Breast epithelium (tissue), 4 donors: ENCODE results near the gene SCYGR8. TPM values are rescaled to one million over a fixed set of nuclear protein-coding genes. Genes with fewer than 3 reads are reported as not detected.

Experiments
- DNase-seq, 2 donors: peaks; one replicate each; pipeline ENCODE4 v3.0.0-alpha.2; 2019; ENCODE audit warnings: low spot score in 2 of 2
- H3K27ac ChIP-seq, 2 donors: fragments of 200-600 bp; sonication (generic) in 1 of 2; one replicate each; pipeline ENCODE4 v1.5.1; 2016 to 2019; ENCODE audit warnings: mild to moderate bottlenecking in 1 of 2
- H3K27me3 ChIP-seq, 2 donors: fragments of 200-600 bp; sonication (generic) in 1 of 2; one replicate each; pipeline versions ENCODE4 v1.5.1 to v1.6.0; 2017 to 2019; ENCODE audit warnings: control low read depth in 1 of 2, mild to moderate bottlenecking in 1 of 2
- H3K36me3 ChIP-seq: fragments of 200-600 bp; one replicate; pipeline ENCODE4 v1.5.1; 2019
- H3K4me1 ChIP-seq, 2 donors: fragments of 200-600 bp; sonication (generic); one replicate each; pipeline ENCODE4 v1.5.1; 2016 to 2019; ENCODE audit warnings: control low read depth in 1 of 2
- H3K4me3 ChIP-seq, 3 donors: fragments of 200-600 bp; sonication (generic); 1 replicate in 2 of 3; 2 replicates in 1 of 3; pipeline ENCODE4 v1.5.1; 2016 to 2019; ENCODE audit warnings: mild to moderate bottlenecking in 3 of 3, moderate library complexity in 2 of 3
- H3K9me3 ChIP-seq, 2 donors: fragments of 200-600 bp; sonication (generic) in 1 of 2; one replicate each; pipeline ENCODE4 v1.5.1; 2016 to 2019; ENCODE audit warnings: control low read depth in 1 of 2
- POLR2A ChIP-seq: fragments of 450-650 bp; IDR thresholded peaks from one replicate; pipeline ENCODE4 v1.6.1; 2016; ENCODE audit warnings: antibody characterized with exemption, mild to moderate bottlenecking, moderate library complexity
- POLR2AphosphoS5 ChIP-seq, 3 donors: sonication (generic); formaldehyde crosslinking; IDR thresholded peaks; one replicate each; pipeline ENCODE4 v1.6.1; 2017; ENCODE audit warnings: antibody characterized with exemption in 3 of 3
- intact Hi-C: fragments of 100-400 bp; cut with DNase I; formaldehyde crosslinking; loops from one replicate; pipeline ENCODE4 v1.15.1; 2023; ENCODE audit warnings: low total_unique reads
- total RNA-seq, 3 donors: library from RNA; depleted of rRNA; stranded (reverse); fragments of >200 nt; gene quantifications; one replicate each; pipeline ENCODE4 v1.1.0, GENCODE V29; 2016
- TF ChIP-seq, protein P1 (sequence below), 3 donors: fragments of 450-650 bp; IDR thresholded peaks; one replicate each; pipeline ENCODE4 v1.5.1; 2016 to 2017; ENCODE audit warnings: antibody characterized with exemption in 3 of 3, mild to moderate bottlenecking in 3 of 3, moderate library complexity in 3 of 3

The SCYGR8 gene
- total RNA-seq, 3 donors from 2014 or later = not detected

DNA sequence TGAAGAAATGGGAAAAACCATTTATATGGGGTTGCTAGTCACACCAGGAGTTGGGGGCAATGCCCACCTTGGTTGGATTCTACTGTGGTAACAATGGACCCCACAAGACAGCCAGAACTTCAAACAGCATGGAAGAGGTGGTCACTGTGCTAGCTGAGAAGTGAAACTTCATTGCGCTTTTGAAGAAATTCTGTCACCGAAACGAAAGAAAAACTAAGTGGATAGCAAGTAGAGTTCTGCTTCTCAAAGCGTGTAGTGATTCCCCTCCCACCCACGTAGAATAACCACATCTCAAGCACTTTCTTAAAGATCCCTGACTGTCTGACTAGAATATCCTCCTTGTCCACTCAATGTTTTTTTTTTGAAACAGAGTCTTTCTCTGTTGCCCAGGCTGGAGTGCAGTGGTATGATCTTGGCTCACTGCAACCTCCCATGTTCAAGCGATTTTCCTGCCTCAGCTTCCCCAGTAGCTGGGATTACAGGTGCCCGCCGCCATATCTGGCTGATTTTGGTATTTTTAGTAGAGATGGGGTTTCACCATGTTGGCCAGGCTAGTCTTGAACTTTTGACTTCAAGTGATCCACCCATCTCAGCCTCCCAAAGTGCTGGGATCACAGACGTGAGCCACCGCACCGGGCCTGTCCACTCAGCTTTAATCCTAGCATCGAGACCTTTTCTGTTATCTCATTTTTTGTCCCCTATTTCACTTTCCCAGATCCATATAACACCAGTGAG is 37.9 kb downstream of the SCYGR8 start:
- H3K9me3 ChIP-seq = no peaks in the 10 kb centered on the region
- no peaks in the 10 kb centered on the region for H3K4me1 ChIP-seq
- intact Hi-C loops = no loop called here
- H3K27ac ChIP-seq = no peak overlapping the region
- no peaks in the 10 kb centered on the region for H3K27me3 ChIP-seq
- no peaks in the 10 kb centered on the region for H3K36me3 ChIP-seq
- TF ChIP-seq, protein P1, sequence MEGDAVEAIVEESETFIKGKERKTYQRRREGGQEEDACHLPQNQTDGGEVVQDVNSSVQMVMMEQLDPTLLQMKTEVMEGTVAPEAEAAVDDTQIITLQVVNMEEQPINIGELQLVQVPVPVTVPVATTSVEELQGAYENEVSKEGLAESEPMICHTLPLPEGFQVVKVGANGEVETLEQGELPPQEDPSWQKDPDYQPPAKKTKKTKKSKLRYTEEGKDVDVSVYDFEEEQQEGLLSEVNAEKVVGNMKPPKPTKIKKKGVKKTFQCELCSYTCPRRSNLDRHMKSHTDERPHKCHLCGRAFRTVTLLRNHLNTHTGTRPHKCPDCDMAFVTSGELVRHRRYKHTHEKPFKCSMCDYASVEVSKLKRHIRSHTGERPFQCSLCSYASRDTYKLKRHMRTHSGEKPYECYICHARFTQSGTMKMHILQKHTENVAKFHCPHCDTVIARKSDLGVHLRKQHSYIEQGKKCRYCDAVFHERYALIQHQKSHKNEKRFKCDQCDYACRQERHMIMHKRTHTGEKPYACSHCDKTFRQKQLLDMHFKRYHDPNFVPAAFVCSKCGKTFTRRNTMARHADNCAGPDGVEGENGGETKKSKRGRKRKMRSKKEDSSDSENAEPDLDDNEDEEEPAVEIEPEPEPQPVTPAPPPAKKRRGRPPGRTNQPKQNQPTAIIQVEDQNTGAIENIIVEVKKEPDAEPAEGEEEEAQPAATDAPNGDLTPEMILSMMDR (IDR thresholded peaks at IDR 0.05) = no peak
- no peak for TF ChIP-seq POLR2AphosphoS5 (IDR thresholded peaks at IDR 0.05)
- TF ChIP-seq POLR2A = no peak
- DNase-seq = no peak
- H3K4me3 ChIP-seq = peak overlapping the region in 2 of 3 donors; percentile 3 to 6

DNA sequence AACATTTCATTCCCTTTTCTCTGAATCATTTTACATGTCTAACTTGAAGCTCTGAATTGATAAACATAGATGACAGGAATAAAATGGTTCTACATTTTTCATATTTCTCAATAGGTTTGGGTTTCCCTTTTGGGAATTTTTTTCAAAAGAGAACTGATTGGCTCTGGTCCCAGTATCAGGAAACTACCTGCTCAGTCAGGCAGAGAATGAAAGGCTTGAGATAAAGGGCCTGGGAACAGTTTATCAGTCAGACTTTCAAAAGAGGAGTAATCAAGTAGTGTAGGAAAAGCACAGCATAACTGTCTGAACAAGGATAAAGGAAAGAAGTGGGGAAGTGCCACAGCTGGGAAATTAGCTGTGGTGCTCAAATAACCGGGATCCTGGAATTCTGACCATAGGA is 39.6 kb downstream of the SCYGR8 start:
- no peaks in the 10 kb centered on the region for H3K4me1 ChIP-seq
- H3K4me3 ChIP-seq = no peak overlapping the region
- TF ChIP-seq POLR2AphosphoS5 (IDR thresholded peaks at IDR 0.05) (no peak), POLR2A (no peak)
- TF ChIP-seq, protein P1 (IDR thresholded peaks at IDR 0.05) = no peak
- no peak overlapping the region for H3K27ac ChIP-seq
- H3K36me3 ChIP-seq = no peaks in the 10 kb centered on the region
- no peak for DNase-seq
- intact Hi-C loops = no loop called here
- no peaks in the 10 kb centered on the region for H3K27me3 ChIP-seq
- H3K9me3 ChIP-seq = no peaks in the 10 kb centered on the region

GRCh38 chr2:227788561-227789018 is 42.9 kb downstream of the SCYGR8 start:
- DNase-seq = no peak
- H3K9me3 ChIP-seq = no peaks in the 10 kb centered on the region
- H3K4me3 ChIP-seq = no peak overlapping the region
- H3K4me1 ChIP-seq = no peaks in the 10 kb centered on the region
- no peaks in the 10 kb centered on the region for H3K36me3 ChIP-seq
- no peak overlapping the region for H3K27ac ChIP-seq
- no peaks in the 10 kb centered on the region for H3K27me3 ChIP-seq
- no peak for TF ChIP-seq POLR2AphosphoS5 (IDR thresholded peaks at IDR 0.05)
- no peak for TF ChIP-seq POLR2A
- TF ChIP-seq, protein P1 (IDR thresholded peaks at IDR 0.05) = no peak
- intact Hi-C loops = no loop called here

- H3K9me3 ChIP-seq = no peaks in the 10 kb centered on the region
- no peak overlapping the region for H3K4me3 ChIP-seq
- H3K4me1 ChIP-seq = no peaks in the 10 kb centered on the region
- intact Hi-C loops = no loop called here
- TF ChIP-seq, protein P1 (IDR thresholded peaks at IDR 0.05) = no peak
- no peak for TF ChIP-seq POLR2AphosphoS5 (IDR thresholded peaks at IDR 0.05)
- no peak for TF ChIP-seq POLR2A
- H3K27ac ChIP-seq = no peak overlapping the region
- H3K27me3 ChIP-seq = no peaks in the 10 kb centered on the region
- DNase-seq = no peak
- no peaks in the 10 kb centered on the region for H3K36me3 ChIP-seq
Measured at GRCh38 chr2:227789803-227790202, 44.1 kb downstream of the SCYGR8 start.

DNA sequence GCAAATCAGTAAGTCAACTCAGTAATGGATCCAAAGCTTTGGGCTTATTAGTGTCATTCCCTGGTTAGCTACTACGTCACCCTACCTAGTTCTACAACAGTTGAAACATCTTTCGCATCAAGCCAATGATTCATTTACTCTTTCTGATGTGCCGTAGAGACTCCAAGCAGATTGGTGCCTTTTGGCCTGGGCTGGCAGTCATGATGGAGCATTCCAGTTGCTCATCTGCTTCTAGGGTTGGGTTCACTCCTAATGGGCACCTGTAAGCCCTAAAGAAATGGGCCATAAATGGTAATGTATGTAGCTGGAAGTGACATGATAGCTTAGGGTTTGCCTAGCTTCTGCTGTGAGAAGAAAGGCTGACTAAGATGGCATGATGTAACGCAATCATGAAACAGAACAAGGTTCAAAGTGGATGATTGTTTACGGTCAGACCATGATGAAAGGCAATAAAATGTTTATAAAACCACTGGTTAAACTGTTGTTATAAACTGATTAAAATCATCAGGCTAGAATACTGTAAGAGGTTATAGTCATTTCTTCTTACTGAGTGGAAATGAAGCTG is 47.5 kb downstream of the SCYGR8 start:
- no peaks in the 10 kb centered on the region for H3K27me3 ChIP-seq
- no peaks in the 10 kb centered on the region for H3K4me1 ChIP-seq
- DNase-seq = no peak
- no peak overlapping the region for H3K27ac ChIP-seq
- no peak for TF ChIP-seq POLR2AphosphoS5 (IDR thresholded peaks at IDR 0.05)
- TF ChIP-seq, protein P1 (IDR thresholded peaks at IDR 0.05) = no peak
- TF ChIP-seq POLR2A = no peak
- H3K36me3 ChIP-seq = no peaks in the 10 kb centered on the region
- intact Hi-C loops = no loop called here
- H3K4me3 ChIP-seq = no peak overlapping the region
- H3K9me3 ChIP-seq = no peaks in the 10 kb centered on the region
